Upper lobe of left lung (tissue), 6 donors: ENCODE results near the gene PROSER3. TPM values are rescaled to one million over a fixed set of nuclear protein-coding genes. Genes with fewer than 3 reads are reported as not detected.

Experiments
- ATAC-seq, 2 donors: fragments of 200-7000 bp; cut with Tn5 transposase; one replicate each; pipeline ENCODE4 v1.9.1; 2022; ENCODE audit warnings: mild to moderate bottlenecking in 2 of 2, moderate library complexity in 2 of 2; ENCODE audit not compliant: low FRiP score in 2 of 2
- DNase-seq, 2 donors: peaks; one replicate each; pipeline ENCODE4 v3.0.0-alpha.2; 2019 to 2020
- H3K27ac ChIP-seq, 4 donors: fragments of 200-600 bp; sonication (generic); one replicate each; pipeline ENCODE4 v1.5.1; 2016 to 2019
- H3K27me3 ChIP-seq, 4 donors: fragments of 200-600 bp; sonication (generic); one replicate each; pipeline ENCODE4 v1.5.1; 2017 to 2019
- H3K36me3 ChIP-seq, 4 donors: fragments of 200-600 bp; sonication (generic); one replicate each; pipeline ENCODE4 v1.5.1; 2016 to 2019
- H3K4me1 ChIP-seq, 4 donors: fragments of 200-600 bp; sonication (generic); one replicate each; pipeline ENCODE4 v1.5.1; 2018 to 2019
- H3K4me3 ChIP-seq, 4 donors: fragments of 200-600 bp; sonication (generic); one replicate each; pipeline ENCODE4 v1.5.1; 2017 to 2019; ENCODE audit warnings: mild to moderate bottlenecking in 2 of 4, moderate library complexity in 1 of 4
- H3K9me3 ChIP-seq, 4 donors: fragments of 200-600 bp; sonication (generic); one replicate each; pipeline ENCODE4 v1.5.1; 2018 to 2019
- CTCF ChIP-seq, 6 experiments: fragments of 450-650 bp in 4 of 6; fragments of 200-600 bp in 2 of 6; sonication (generic) in 2 of 6; IDR thresholded peaks; one replicate each; pipeline ENCODE4 v1.5.1; 2016 to 2019; ENCODE audit warnings: antibody characterized with exemption in 6 of 6
- EP300 ChIP-seq, 4 donors: sonication (generic); formaldehyde crosslinking; IDR thresholded peaks; one replicate each; pipeline ENCODE4 v1.5.1; 2017; ENCODE audit warnings: antibody characterized with exemption in 4 of 4, control low read depth in 2 of 4
- POLR2A ChIP-seq, 4 donors: fragments of 450-650 bp; IDR thresholded peaks; one replicate each; pipeline ENCODE4 v1.5.1; 2016 to 2017; ENCODE audit warnings: antibody characterized with exemption in 4 of 4, mild to moderate bottlenecking in 2 of 4
- POLR2AphosphoS5 ChIP-seq, 2 donors: sonication (generic); formaldehyde crosslinking; IDR thresholded peaks; one replicate each; pipeline ENCODE4 v1.5.1; 2017; ENCODE audit warnings: antibody characterized with exemption in 2 of 2
- WGBS, 2 donors: methylation state at CpG; one replicate each; pipeline ENCODE4 v1.1.5; 2017 to 2018; 5-methylcytosine and 5-hydroxymethylcytosine counted together
- total RNA-seq, 6 donors: library from RNA; depleted of rRNA in 4 of 6; stranded (reverse); fragments of >200 nt in 4 of 6; gene quantifications; one replicate each; pipeline versions ENCODE4 v1.1.0 to v1.2.1, GENCODE V29; 2016 to 2021
- donor health status: DM: no; HTN: no; CAD: no; lungs with moderate emphysema.
- donor health status: DM: no; HTN: yes; CAD: no; lungs with severe emphysema.

Gene PROSER3
- total RNA-seq, 6 donors from 2014 or later, result 13.8 to 32.5 (median 19.5) TPM

GRCh38 chr19:35715981-35716800 is 41.8 kb upstream of the PROSER3 start:
- H3K9me3 ChIP-seq, result no peaks in the 10 kb centered on the region
- H3K4me1 ChIP-seq, result peaks cover 14 to 40% (median 28%) of the 10 kb centered on the region in 4 donors
- WGBS, 2 donors, result 2 to 3% methylated on average over 21 to 44 of the region's 52 CpGs
- ATAC-seq, result peak in 1 of 2 donors; percentile 49
- peaks cover 0 to 16% (median 10%) of the 10 kb centered on the region in 4 donors for H3K36me3 ChIP-seq
- TF ChIP-seq POLR2AphosphoS5 (IDR thresholded peaks at IDR 0.05), result no peak
- TF ChIP-seq EP300 (IDR thresholded peaks at IDR 0.05), result no peak
- no peak for TF ChIP-seq POLR2A (IDR thresholded peaks at IDR 0.05)
- no peak for TF ChIP-seq CTCF (IDR thresholded peaks at IDR 0.05)
- peak overlapping the region; percentile 84 to 97 (median 92) for H3K27ac ChIP-seq
- peak; percentile 63 to 91 for DNase-seq
- H3K27me3 ChIP-seq, result no peaks in the 10 kb centered on the region
- peak overlapping the region; percentile 64 to 99 (median 90) for H3K4me3 ChIP-seq

DNA sequence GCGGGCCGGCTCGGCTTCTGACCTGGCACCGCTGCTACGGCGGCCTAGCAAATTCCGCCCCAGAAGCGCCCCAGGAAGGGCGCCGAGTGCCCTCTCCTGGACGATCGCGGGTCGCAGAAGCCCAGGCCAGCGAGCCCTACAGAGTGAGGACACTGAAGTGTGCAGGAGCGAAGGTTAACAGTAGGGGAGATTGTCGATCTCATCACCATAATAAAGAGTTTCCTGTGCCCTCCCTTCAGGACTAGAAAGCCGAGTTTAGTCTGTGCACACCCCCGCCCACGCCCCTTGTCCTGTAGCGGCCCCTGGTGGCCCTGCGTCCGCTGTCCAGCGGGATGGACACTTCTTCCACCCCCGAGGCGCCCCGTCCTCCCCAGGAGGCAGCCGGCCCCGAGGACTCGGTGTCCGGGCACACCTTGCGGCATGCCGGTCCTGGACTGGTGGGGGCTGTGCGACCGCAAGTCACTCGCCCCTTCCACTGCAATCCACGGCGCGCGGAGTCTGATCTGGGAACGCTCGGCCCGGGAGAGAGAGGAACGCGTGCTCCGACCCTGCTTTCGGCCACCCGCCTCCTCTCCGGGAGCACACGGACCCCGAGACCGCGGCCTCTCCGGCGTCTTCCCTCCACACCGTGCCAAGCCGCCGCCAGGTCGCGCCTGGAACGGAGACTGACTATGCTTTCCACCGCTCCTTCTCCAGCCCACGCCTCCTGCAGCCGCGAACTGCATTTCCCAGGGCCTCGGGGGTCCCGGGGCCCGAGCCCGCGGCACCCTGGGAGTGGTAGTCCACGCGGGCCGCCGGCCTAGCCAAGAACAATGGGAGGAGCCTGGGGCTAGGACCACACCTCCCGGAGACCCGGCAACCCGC is 40.9 kb upstream of the PROSER3 start:
- TF ChIP-seq EP300 (IDR thresholded peaks at IDR 0.05) (no peak), POLR2A (IDR thresholded peaks at IDR 0.05) (peak in 2 of 4 donors; percentile 29 to 49), POLR2AphosphoS5 (IDR thresholded peaks at IDR 0.05) (peak; percentile 26 to 30), CTCF (IDR thresholded peaks at IDR 0.05) (peak; percentile 85 to 98 (median 93))
- Histone ChIP-seq H3K36me3 (peaks cover under 1 to 24% (median 18%) of the 10 kb centered on the region in 4 donors), H3K4me3 (peak overlapping the region; percentile 64 to 99 (median 90)), H3K27me3 (no peaks in the 10 kb centered on the region), H3K9me3 (no peaks in the 10 kb centered on the region), H3K4me1 (peaks cover 14 to 45% (median 28%) of the 10 kb centered on the region in 4 donors), H3K27ac (peak overlapping the region; percentile 84 to 97 (median 92))
- 0 to 1% methylated on average over 3 to 59 of the region's 77 CpGs for WGBS, 2 donors
- DNase-seq (peak; percentile 97 to 98), ATAC-seq (peak; percentile 96 to 97)

DNA sequence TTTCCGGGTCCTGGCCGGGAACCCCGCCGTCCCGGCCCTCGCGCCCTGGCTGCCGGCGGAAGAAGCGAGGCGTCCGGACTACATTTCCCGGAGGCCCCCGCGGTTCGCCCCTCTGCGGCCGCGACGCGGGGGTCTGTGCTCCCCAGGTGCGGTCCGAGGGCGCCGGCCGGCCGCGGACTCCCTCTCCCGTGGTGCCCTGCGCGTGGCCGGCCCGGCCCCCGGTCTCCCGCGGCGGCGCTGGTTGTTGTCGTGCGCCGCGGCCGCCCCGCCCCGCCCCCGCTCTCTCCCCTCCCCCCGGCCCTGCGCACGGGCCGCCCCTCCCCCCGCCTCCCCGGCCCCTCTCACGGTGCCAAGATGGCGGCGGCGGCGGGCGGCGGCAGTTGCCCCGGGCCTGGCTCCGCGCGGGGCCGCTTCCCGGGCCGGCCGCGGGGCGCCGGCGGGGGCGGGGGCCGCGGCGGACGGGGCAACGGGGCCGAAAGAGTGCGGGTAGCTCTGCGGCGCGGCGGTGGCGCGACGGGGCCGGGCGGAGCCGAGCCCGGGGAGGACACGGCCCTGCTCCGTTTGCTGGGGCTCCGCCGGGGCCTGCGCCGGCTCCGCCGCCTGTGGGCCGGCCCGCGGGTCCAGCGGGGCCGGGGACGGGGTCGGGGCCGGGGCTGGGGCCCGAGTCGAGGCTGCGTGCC is 40.2 kb upstream of the PROSER3 start, which contains the start of gene KMT2B:
TSS of gene KMT2B (plus strand) at position 339 of the 680 bp plus-strand sequence. CDS start at position 355, 16 bp downstream.
- no peak for DNase-seq
- ATAC-seq, result peak in 1 of 2 donors; percentile 84
- peak within 1 kb of the TSS; percentile 64 to 99 (median 90) for H3K4me3 ChIP-seq
- H3K4me1 ChIP-seq, result peaks cover 14 to 45% (median 28%) of the 10 kb centered on the region in 4 donors
- H3K9me3 ChIP-seq, result no peaks in the 10 kb centered on the region
- 0% methylated on average over 25 of the region's 109 CpGs; no CpG with 5 or more reads in 1 of the 2 donors for WGBS, 2 donors
- no peaks in the 10 kb centered on the region for H3K27me3 ChIP-seq
- H3K27ac ChIP-seq, result peak within 1 kb of the TSS; percentile 88 to 97 (median 92)
- TF ChIP-seq EP300 (IDR thresholded peaks at IDR 0.05) (no peak), POLR2AphosphoS5 (IDR thresholded peaks at IDR 0.05) (peak; percentile 5 to 26)
- peaks cover 8 to 32% (median 26%) of the 10 kb centered on the region in 4 donors for H3K36me3 ChIP-seq

DNA sequence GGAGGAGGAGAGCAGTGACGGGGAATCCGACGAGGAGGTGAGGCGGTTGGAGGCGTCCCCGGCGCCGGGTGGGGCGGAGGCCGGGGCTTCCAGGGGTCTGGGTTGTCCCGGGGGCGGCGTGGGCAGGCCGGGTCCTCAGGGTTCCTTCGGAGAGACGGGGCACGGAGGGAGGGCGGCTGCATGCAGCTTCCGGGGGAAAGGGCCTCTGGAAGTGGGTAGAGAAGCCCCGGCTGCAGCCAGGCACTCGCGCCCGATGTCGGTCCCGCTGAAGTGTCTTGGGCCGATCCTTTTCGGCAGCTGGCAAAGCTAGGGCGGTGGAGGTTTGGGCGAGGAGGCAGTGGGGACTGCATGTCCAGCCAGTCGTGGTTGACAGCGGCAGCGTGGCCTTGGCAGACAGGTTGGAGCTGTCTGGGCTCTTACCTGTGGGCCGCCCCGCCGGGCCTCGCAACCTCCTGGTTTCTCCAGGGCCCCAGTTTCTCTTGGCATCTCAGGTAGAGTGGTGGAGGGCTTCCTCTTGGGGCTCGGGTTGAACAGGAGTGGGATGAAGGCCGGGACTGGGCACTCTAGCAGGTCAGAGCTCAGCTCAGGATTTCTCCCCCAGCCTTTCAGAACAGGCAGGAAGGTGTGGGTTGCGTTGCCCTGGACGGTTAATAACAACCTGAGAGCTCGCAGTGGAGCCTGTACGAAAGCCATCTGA is 39.5 kb upstream of the PROSER3 start:
- 1 to 2% methylated on average over 13 to 42 of the region's 42 CpGs for WGBS, 2 donors
- Histone ChIP-seq H3K27ac (peak overlapping the region; percentile 88 to 97 (median 92)), H3K4me1 (peaks cover 14 to 45% (median 28%) of the 10 kb centered on the region in 4 donors), H3K36me3 (peaks cover 14 to 39% (median 33%) of the 10 kb centered on the region in 4 donors), H3K27me3 (no peaks in the 10 kb centered on the region), H3K9me3 (no peaks in the 10 kb centered on the region), H3K4me3 (peak overlapping the region; percentile 64 to 99 (median 88))
- DNase-seq, result peak; percentile 35 to 93
- TF ChIP-seq POLR2A (IDR thresholded peaks at IDR 0.05) (no peak), EP300 (IDR thresholded peaks at IDR 0.05) (no peak), CTCF (IDR thresholded peaks at IDR 0.05) (no peak), POLR2AphosphoS5 (IDR thresholded peaks at IDR 0.05) (no peak)
- no peak for ATAC-seq
